ENCODE measurements around the gene COL18A1.

DNA sequence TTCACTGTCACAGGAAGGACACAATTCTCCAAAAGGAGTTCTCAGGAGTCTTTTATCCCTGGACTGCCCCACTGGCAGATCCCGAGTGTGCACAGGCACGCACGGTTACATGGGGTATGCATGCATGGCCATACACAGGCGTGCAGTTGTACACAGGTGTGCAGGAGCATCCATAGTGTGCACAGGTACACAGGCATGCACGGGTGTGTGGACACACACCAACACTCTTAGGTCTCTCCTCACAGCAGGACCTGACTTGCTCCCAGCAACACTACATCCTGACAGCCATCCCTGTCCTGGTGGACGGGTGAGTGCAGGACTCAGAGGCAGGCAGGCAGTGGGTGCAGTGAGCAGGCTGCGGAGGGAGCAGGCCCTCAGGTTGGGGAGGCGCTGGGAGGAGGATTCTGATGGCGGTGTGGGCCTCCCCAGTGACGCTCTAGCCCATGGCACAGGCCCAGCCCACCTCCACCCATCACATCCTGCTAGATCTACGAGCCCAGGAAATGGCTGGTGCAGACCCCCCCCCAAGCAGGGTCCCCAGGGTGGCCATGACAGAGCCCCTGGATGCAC, 108.9 kb downstream of the COL18A1 start:
- TF ChIP-seq EP300 (IDR thresholded peaks at IDR 0.05; ENCODE audit: low read depth) (no peak), CTCF (IDR thresholded peaks at IDR 0.05) (no peak), POLR2AphosphoS5 (IDR thresholded peaks at IDR 0.05) (no peak)

Data from transverse colon (tissue), 4 donors.